ENCODE results near the gene PPARD. TPM values are rescaled to one million over a fixed set of nuclear protein-coding genes. Genes with fewer than 3 reads are reported as not detected.

The PPARD gene
- total and polyA plus RNA-seq, 2 of the 13 experiments (the other 11 are each of a cell fraction or from before 2014, with no cell fraction given): 6.1 to 13.3 TPM

- no peak for TF ChIP-seq PRDM15 (CRISPR knock-in tag; IDR thresholded peaks at IDR 0.05)
- TF ChIP-seq ZNF562 (CRISPR knock-in tag; IDR thresholded peaks at IDR 0.05; ENCODE audit: borderline replicate concordance): no peak
- TF ChIP-seq TRIM24 (CRISPR knock-in tag; IDR thresholded peaks at IDR 0.05): no peak
- TF ChIP-seq CAMTA2 (CRISPR knock-in tag; IDR thresholded peaks at IDR 0.05; ENCODE audit: borderline replicate concordance): no peak
- peak; percentile 71; the same call in 1 of the 2 replicates for TF ChIP-seq ZNF205 (CRISPR knock-in tag; IDR thresholded peaks at IDR 0.05)
- 0 out of 2 replicates have a peak, but pooled peaks have one; percentile 49 for TF ChIP-seq ZNF34 (CRISPR knock-in tag; IDR thresholded peaks at IDR 0.05; ENCODE audit: borderline replicate concordance)
- no peak for TF ChIP-seq BHLHE40 (IDR thresholded peaks at IDR 0.05; ENCODE audit: low read length)
- no peak for TF ChIP-seq ZSCAN5A (CRISPR knock-in tag; IDR thresholded peaks at IDR 0.05; ENCODE audit: borderline replicate concordance)
- TF ChIP-seq ARID2 (CRISPR knock-in tag; IDR thresholded peaks at IDR 0.05; ENCODE audit: borderline replicate concordance): no peak
- TF ChIP-seq HES4 (CRISPR knock-in tag; IDR thresholded peaks at IDR 0.05; ENCODE audit: borderline replicate concordance): no peak
- TF ChIP-seq ZNF775 (CRISPR knock-in tag; IDR thresholded peaks at IDR 0.05; ENCODE audit: borderline replicate concordance): no peak
- TF ChIP-seq PPARG (CRISPR knock-in tag; conservative IDR thresholded peaks at IDR 0.05): no peak; the same call in 1 of the 2 replicates
- TF ChIP-seq, protein P1, sequence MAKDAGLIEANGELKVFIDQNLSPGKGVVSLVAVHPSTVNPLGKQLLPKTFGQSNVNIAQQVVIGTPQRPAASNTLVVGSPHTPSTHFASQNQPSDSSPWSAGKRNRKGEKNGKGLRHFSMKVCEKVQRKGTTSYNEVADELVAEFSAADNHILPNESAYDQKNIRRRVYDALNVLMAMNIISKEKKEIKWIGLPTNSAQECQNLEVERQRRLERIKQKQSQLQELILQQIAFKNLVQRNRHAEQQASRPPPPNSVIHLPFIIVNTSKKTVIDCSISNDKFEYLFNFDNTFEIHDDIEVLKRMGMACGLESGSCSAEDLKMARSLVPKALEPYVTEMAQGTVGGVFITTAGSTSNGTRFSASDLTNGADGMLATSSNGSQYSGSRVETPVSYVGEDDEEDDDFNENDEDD (CRISPR knock-in tag; IDR thresholded peaks at IDR 0.05; ENCODE audit: borderline replicate concordance): no peak
- TF ChIP-seq ZBTB21 (CRISPR knock-in tag; IDR thresholded peaks at IDR 0.05): peak; percentile 89
- peak; percentile 58; the same call in 1 of the 2 replicates for TF ChIP-seq HMGXB3 (CRISPR knock-in tag; IDR thresholded peaks at IDR 0.05; ENCODE audit: borderline replicate concordance)
- TF ChIP-seq MEF2D (CRISPR knock-in tag; IDR thresholded peaks at IDR 0.05): 0 out of 2 replicates have a peak, but pooled peaks have one; percentile 59
- peak; percentile 66; the same call in 1 of the 2 replicates for TF ChIP-seq NFE2 (CRISPR knock-in tag; IDR thresholded peaks at IDR 0.05)
- no peak for TF ChIP-seq MTA3 (CRISPR knock-in tag; IDR thresholded peaks at IDR 0.05)
These were observed 18.2 kb downstream of the PPARD start (continued) for GRCh38 chr6:35360349-35361138.

Data from HepG2 (cell line).